IMR-90 (cell line): ENCODE measurements around the gene POU3F3. TPM values are rescaled to one million over a fixed set of nuclear protein-coding genes. Genes with fewer than 3 reads are reported as not detected.

Experiments
- ATAC-seq: fragments of 200-7000 bp; cut with Tn5 transposase; 2 replicates; pipeline ENCODE4 v1.9.1; 2020; ENCODE audit warnings: low read depth, mild to moderate bottlenecking, moderate library complexity
- BruUV-seq: library from RNA; stranded (reverse); fragments of 400-500 nt; replicated peaks from 2 replicates; lab custom pipeline; 2021; lab: Mats Ljungman, UMichigan
- CTCF ChIA-PET: fragments of 300-600 bp; formaldehyde crosslinking; extraction: SDS; loops from one replicate; lab custom pipeline; 2021; ENCODE audit warnings: antibody characterized with exemption; lab: Yijun Ruan, JAX
- POLR2A ChIA-PET: fragments of 300-600 bp; sonication (Branson Sonifier 250); formaldehyde crosslinking; loops from one replicate; lab custom pipeline; 2022; ENCODE audit warnings: antibody characterized with exemption; ENCODE audit not compliant: unreplicated experiment; lab: Charles Lee
- DNase-seq: peaks from one replicate; pipeline ENCODE4 v3.0.0; 2013
- H2AFZ ChIP-seq: replicated peaks from 2 replicates; pipeline ENCODE3; 2013; ENCODE audit warnings: low read length, mild to moderate bottlenecking; ENCODE audit not compliant: poor library complexity
- H2AK5ac ChIP-seq: 2 replicates; pipeline ENCODE4 v1.6.1; 2013; ENCODE audit warnings: low read depth, low read length, inconsistent platforms
- H2AK9ac ChIP-seq: replicated peaks from 2 replicates; pipeline ENCODE3; 2013; ENCODE audit warnings: mild to moderate bottlenecking, low read depth, low read length, moderate library complexity; ENCODE audit not compliant: poor library complexity
- H2BK120ac ChIP-seq: 2 replicates; pipeline ENCODE4 v1.6.1; 2013; ENCODE audit warnings: low read depth, low read length, inconsistent platforms
- H2BK15ac ChIP-seq: 3 replicates; pipeline ENCODE4 v1.6.1; 2013; ENCODE audit warnings: low read depth, low read length, inconsistent platforms
- H2BK20ac ChIP-seq: 2 replicates; pipeline ENCODE4 v1.6.1; 2013; ENCODE audit warnings: low read depth, mild to moderate bottlenecking, inconsistent platforms, low read length, moderate library complexity
- H2BK5ac ChIP-seq: 2 replicates; pipeline ENCODE4 v1.6.1; 2013; ENCODE audit warnings: mild to moderate bottlenecking, low read depth, low read length, inconsistent platforms; ENCODE audit not compliant: poor library complexity, severe bottlenecking
- H3K14ac ChIP-seq: replicated peaks from 2 replicates; pipeline ENCODE4 v1.6.1; 2013; ENCODE audit warnings: low read depth, low read length, inconsistent platforms
- H3K18ac ChIP-seq: 2 replicates; pipeline ENCODE4 v1.6.1; 2013; ENCODE audit warnings: low read depth, low read length, control low read depth
- H3K23ac ChIP-seq: 2 replicates; pipeline ENCODE4 v1.6.1; 2013; ENCODE audit warnings: low read depth, low read length, inconsistent platforms
- H3K27ac ChIP-seq: 2 replicates; pipeline ENCODE4 v1.5.1; 2013; ENCODE audit warnings: mild to moderate bottlenecking, control low read depth, low read length; ENCODE audit not compliant: insufficient read depth
- H3K27me3 ChIP-seq: 2 replicates; pipeline ENCODE4 v1.6.1; 2013; ENCODE audit warnings: low read length; ENCODE audit not compliant: control insufficient read depth, insufficient read depth
- H3K36me3 ChIP-seq: 2 replicates; pipeline ENCODE4 v1.6.1; 2013; ENCODE audit warnings: low read length, mixed read lengths; ENCODE audit not compliant: control insufficient read depth, insufficient read depth
- H3K4ac ChIP-seq: 2 replicates; pipeline ENCODE4 v1.6.1; 2013; ENCODE audit warnings: low read depth, low read length, inconsistent platforms
- H3K4me1 ChIP-seq: 2 replicates; pipeline ENCODE4 v1.6.1; 2013; ENCODE audit warnings: low read length, mixed read lengths; ENCODE audit not compliant: control insufficient read depth, insufficient read depth
- H3K4me2 ChIP-seq: 2 replicates; pipeline ENCODE4 v1.6.1; 2013; ENCODE audit warnings: low read depth, mild to moderate bottlenecking, control low read depth, low read length, moderate library complexity
- H3K4me3 ChIP-seq: 2 replicates; pipeline ENCODE4 v1.5.1; 2013; ENCODE audit warnings: low read depth, mild to moderate bottlenecking, control low read depth, low read length, moderate library complexity; ENCODE audit not compliant: insufficient read depth
- H3K56ac ChIP-seq: 2 replicates; pipeline ENCODE4 v1.6.1; 2013; ENCODE audit warnings: low read length, inconsistent platforms; ENCODE audit not compliant: insufficient read depth; ENCODE audit errors: extremely low read depth
- H3K79me1 ChIP-seq, 2 experiments: 2 replicates each; pipeline ENCODE4 v1.6.1; 2013; ENCODE audit warnings: low read length in 2 of 2, inconsistent platforms in 1 of 2, low read depth in 1 of 2
- H3K9ac ChIP-seq: 2 replicates; pipeline ENCODE4 v1.6.1; 2013; ENCODE audit warnings: low read depth, low read length, control low read depth
- H3K9me1 ChIP-seq: 2 replicates; pipeline ENCODE4 v1.6.1; 2013; ENCODE audit warnings: low read length, inconsistent platforms; ENCODE audit not compliant: insufficient read depth
- H3K9me3 ChIP-seq: 2 replicates; pipeline ENCODE4 v1.6.1; 2013; ENCODE audit warnings: low read length; ENCODE audit not compliant: control insufficient read depth, insufficient read depth
- H4K20me1 ChIP-seq: 2 replicates; pipeline ENCODE4 v1.6.1; 2013; ENCODE audit warnings: low read length, inconsistent platforms; ENCODE audit not compliant: insufficient read depth
- H4K5ac ChIP-seq: 2 replicates; pipeline ENCODE4 v1.6.1; 2013; ENCODE audit warnings: mild to moderate bottlenecking, low read depth, low read length, control low read depth
- H4K8ac ChIP-seq, 2 experiments: 2 replicates each; pipeline ENCODE4 v1.6.1; 2013; ENCODE audit warnings: low read depth in 2 of 2, low read length in 2 of 2, control low read depth in 1 of 2, inconsistent platforms in 1 of 2
- H4K91ac ChIP-seq: 2 replicates; pipeline ENCODE4 v1.6.1; 2013; ENCODE audit warnings: low read depth, low read length, inconsistent platforms; ENCODE audit not compliant: insufficient read depth
- BHLHE40 ChIP-seq: fragments of 150-350 bp; IDR thresholded peaks from 2 replicates; pipeline ENCODE4 v1.6.1; 2016; ENCODE audit warnings: mild to moderate bottlenecking, low read depth, low read length
- CEBPB ChIP-seq: IDR thresholded peaks from 2 replicates; pipeline ENCODE4 v1.6.1; 2012; ENCODE audit warnings: low read depth, low read length, improper control_type of control experiment
- CTCF ChIP-seq: conservative IDR thresholded peaks from 2 replicates; pipeline ENCODE4 v1.5.1; 2012; ENCODE audit warnings: mild to moderate bottlenecking, low read depth, low read length, improper control_type of control experiment
- MAZ ChIP-seq: IDR thresholded peaks from 2 replicates; pipeline ENCODE4 v1.6.1; 2012; ENCODE audit warnings: low read depth, mild to moderate bottlenecking, low read length, improper control_type of control experiment, moderate library complexity, borderline replicate concordance
- MXI1 ChIP-seq: IDR thresholded peaks from 2 replicates; pipeline ENCODE4 v1.6.1; 2012; ENCODE audit warnings: low read depth, mild to moderate bottlenecking, low read length, moderate library complexity, borderline replicate concordance
- NFE2L2 ChIP-seq: fragments of 150-350 bp; IDR thresholded peaks from 2 replicates; pipeline ENCODE4 v1.6.1; 2016; ENCODE audit warnings: low read depth, mild to moderate bottlenecking, low read length
- POLR2A ChIP-seq: IDR thresholded peaks from 2 replicates; pipeline ENCODE4 v1.6.1; 2012; ENCODE audit warnings: mild to moderate bottlenecking, low read depth, low read length
- RAD21 ChIP-seq: IDR thresholded peaks from 2 replicates; pipeline ENCODE4 v1.6.1; 2012; ENCODE audit warnings: low read length, improper control_type of control experiment
- RCOR1 ChIP-seq: IDR thresholded peaks from 2 replicates; pipeline ENCODE4 v1.6.1; 2012; ENCODE audit warnings: mild to moderate bottlenecking, low read length, improper control_type of control experiment; ENCODE audit not compliant: insufficient replicate concordance
- WGBS, 2 experiments: methylation state at CpG; one replicate each; pipeline versions ENCODE4 v1.1.5 to v1.1.7; 2013; ENCODE audit warnings: missing lambda C conversion rate in 2 of 2; ENCODE audit not compliant: insufficient read length in 1 of 2; ENCODE audit errors: extremely low coverage in 2 of 2; 5-methylcytosine and 5-hydroxymethylcytosine counted together
- dilution Hi-C: fragments of 300-500 bp; cut with HindIII; formaldehyde crosslinking; loops from one replicate; pipeline ENCODE4 v1.14.3; 2018; ENCODE audit warnings: low sequenced_read_pairs; ENCODE audit not compliant: unreplicated experiment
- in situ Hi-C: fragments of 300-500 bp; cut with MboI; formaldehyde crosslinking; loops from 3 replicates; pipeline ENCODE4 v1.14.3; 2019; ENCODE audit warnings: low sequenced_read_pairs, inconsistent platforms, mixed read lengths
- intact Hi-C: fragments of 100-400 bp; cut with micrococcal nuclease; formaldehyde crosslinking; loops from 2 replicates; pipeline ENCODE4 v1.10.0; 2022
- polyA plus RNA-seq, 3 experiments: library from polyadenylated mRNA; depleted of rRNA; stranded (reverse); fragments of >200 nt; gene quantifications; 2 replicates each; pipeline ENCODE4 v1.2.3, GENCODE V29; 2012; ENCODE audit warnings: low replicate concordance in 1 of 3
- total RNA-seq: library from RNA; depleted of rRNA; stranded (reverse); fragments of >200 nt; gene quantifications from 2 replicates; pipeline ENCODE4 v1.2.3, GENCODE V29; 2012
- TF ChIP-seq, protein P1 (sequence below): fragments of 150-350 bp; IDR thresholded peaks from 2 replicates; pipeline ENCODE4 v1.6.1; 2016; ENCODE audit warnings: low read depth, mild to moderate bottlenecking, low read length, moderate library complexity, borderline replicate concordance

The POU3F3 gene
- total and polyA plus RNA-seq, 2 of the 4 experiments (the other 2 are of a cell fraction) = not detected

DNA sequence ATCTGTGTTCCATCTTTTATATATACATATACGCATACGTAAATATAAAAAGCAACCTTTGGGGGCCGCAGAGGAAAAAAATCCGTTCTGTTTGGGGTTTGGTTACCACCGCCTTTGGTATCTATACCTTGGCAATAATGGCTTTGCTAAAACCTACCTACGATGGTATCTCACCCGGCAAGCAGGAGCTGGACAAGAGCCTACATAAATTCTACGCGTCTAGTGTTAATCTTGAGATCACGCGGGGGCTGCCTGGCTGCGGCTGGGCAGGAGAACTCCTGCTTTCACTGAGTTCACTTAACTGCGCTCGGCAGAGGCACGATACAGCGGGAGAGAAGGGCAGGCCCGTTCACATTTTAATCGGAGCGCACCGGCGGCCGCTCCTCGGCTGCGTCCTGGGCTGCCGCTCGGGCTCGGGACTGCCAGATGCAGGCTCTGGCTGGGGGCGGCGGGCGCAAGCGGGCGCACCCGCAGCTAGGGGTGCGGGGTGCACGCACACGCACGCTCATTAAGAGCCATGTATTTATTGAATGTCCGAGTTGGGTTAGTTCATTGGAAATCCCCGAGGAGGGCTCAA lies 1.7 kb upstream of the POU3F3 start:
- no peak overlapping the region for H2BK20ac ChIP-seq
- ChIA-PET CTCF (interaction anchor here (0.7 kb wide), 1 partner anchor 1858 kb away, joined by 3 read pairs; no protein-coding TSS in a partner anchor), POLR2A (no interaction called here)
- ATAC-seq (no peak), DNase-seq (no peak)
- H2BK5ac ChIP-seq = no peak overlapping the region
- in situ Hi-C loops = no loop called here
- no peak overlapping the region for H4K8ac ChIP-seq
- H3K4me1 ChIP-seq = no peaks in the 10 kb centered on the region
- dilution Hi-C loops = no loop called here
- H3K4ac ChIP-seq = no peak overlapping the region
- H3K9ac ChIP-seq = no peak overlapping the region
- no peak overlapping the region for H4K5ac ChIP-seq
- peaks cover 67% of the 10 kb centered on the region for H3K27me3 ChIP-seq
- peaks cover 9% of the 10 kb centered on the region for H3K9me3 ChIP-seq
- no peak overlapping the region for H4K91ac ChIP-seq
- WGBS, 2 experiments = 5% methylated on average over 15 of the region's 39 CpGs; no CpG with 5 or more reads in 1 of the 2 experiments
- H2AK5ac ChIP-seq = no peak overlapping the region
- H3K56ac ChIP-seq = no peak overlapping the region
- no peak overlapping the region for H3K23ac ChIP-seq
- H3K4me3 ChIP-seq = no peak overlapping the region
- H3K27ac ChIP-seq = no peak overlapping the region
- no peak overlapping the region for H2BK120ac ChIP-seq
- TF ChIP-seq BHLHE40 = no peak
- no peak for TF ChIP-seq RAD21
- TF ChIP-seq MXI1 = no peak
- TF ChIP-seq POLR2A = no peak
- TF ChIP-seq, protein P1, sequence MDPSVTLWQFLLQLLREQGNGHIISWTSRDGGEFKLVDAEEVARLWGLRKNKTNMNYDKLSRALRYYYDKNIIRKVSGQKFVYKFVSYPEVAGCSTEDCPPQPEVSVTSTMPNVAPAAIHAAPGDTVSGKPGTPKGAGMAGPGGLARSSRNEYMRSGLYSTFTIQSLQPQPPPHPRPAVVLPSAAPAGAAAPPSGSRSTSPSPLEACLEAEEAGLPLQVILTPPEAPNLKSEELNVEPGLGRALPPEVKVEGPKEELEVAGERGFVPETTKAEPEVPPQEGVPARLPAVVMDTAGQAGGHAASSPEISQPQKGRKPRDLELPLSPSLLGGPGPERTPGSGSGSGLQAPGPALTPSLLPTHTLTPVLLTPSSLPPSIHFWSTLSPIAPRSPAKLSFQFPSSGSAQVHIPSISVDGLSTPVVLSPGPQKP = no peak
- TF ChIP-seq RCOR1 = no peak
- TF ChIP-seq CEBPB = no peak
- TF ChIP-seq CTCF = no peak
- TF ChIP-seq MAZ = no peak
- TF ChIP-seq NFE2L2 = no peak
- no TSS peak for BruUV-seq
- no peak overlapping the region for H2AK9ac ChIP-seq
- no peaks in the 10 kb centered on the region for H3K79me1 ChIP-seq
- H3K36me3 ChIP-seq = no peaks in the 10 kb centered on the region
- no peaks in the 10 kb centered on the region for H3K9me1 ChIP-seq
- H3K18ac ChIP-seq = no peak overlapping the region
- H2AFZ ChIP-seq = peak overlapping the region; percentile 65
- peak overlapping the region; percentile 42; the same call in 1 of the 2 replicates for H3K4me2 ChIP-seq
- intact Hi-C loops = no loop called here
- no peaks in the 10 kb centered on the region for H4K20me1 ChIP-seq
- no peak overlapping the region for H2BK15ac ChIP-seq
- no peak overlapping the region for H3K14ac ChIP-seq
